A549 (cell line): ENCODE data around the gene SPATA9. TPM values are rescaled to one million over a fixed set of nuclear protein-coding genes. Genes with fewer than 3 reads are reported as not detected.

Experiments
- ATAC-seq, 2 experiments: fragments of 200-7000 bp in 1 of 2; fragments of >200 bp in 1 of 2; cut with Nextera tagmentation in 1 of 2; cut with Tn5 transposase in 1 of 2; 3 replicates each; pipeline versions ENCODE4 v1.8.0 to v1.9.1; 2018 to 2020; ENCODE audit warnings: mild to moderate bottlenecking in 1 of 2, moderate library complexity in 1 of 2
- CTCF ChIA-PET: fragments of 300-600 bp; sonication (Branson Sonifier 250); formaldehyde crosslinking; extraction: SDS; loops from one replicate; lab custom pipeline; 2021; ENCODE audit warnings: antibody characterized with exemption, inconsistent platforms; lab: Yijun Ruan, JAX
- POLR2A ChIA-PET: fragments of 350-600 bp; formaldehyde crosslinking; extraction: SDS; loops from one replicate; lab custom pipeline; 2021; ENCODE audit warnings: antibody characterized with exemption, inconsistent platforms; lab: Yijun Ruan, JAX
- DNase-seq, 2 experiments: peaks; one replicate each; pipeline versions ENCODE4 v3.0.0 to v3.0.0-alpha.2; 2011 to 2016; ENCODE audit warnings: low read depth in 1 of 2, low spot score in 1 of 2
- FAIRE-seq: peaks from 2 replicates; lab custom pipeline; 2011; peaks lifted over from hg19 to GRCh38; lab: Jason Lieb, UNC
- H3K27ac ChIP-seq, 2 experiments: fragments of >200 bp; sonication (Bioruptor Twin); formaldehyde crosslinking; 3 replicates each; pipeline ENCODE4 v1.5.1; 2016 to 2017
- H3K4me1 ChIP-seq: fragments of >200 bp; sonication (Bioruptor Twin); formaldehyde crosslinking; 3 replicates; pipeline ENCODE4 v1.6.1; 2016
- H3K4me2 ChIP-seq: fragments of >200 bp; sonication (Bioruptor Twin); formaldehyde crosslinking; 3 replicates; pipeline ENCODE4 v1.6.1; 2016
- H3K4me3 ChIP-seq: fragments of >200 bp; sonication (Bioruptor Twin); formaldehyde crosslinking; 3 replicates; pipeline ENCODE4 v1.5.1; 2016
- H3K9me3 ChIP-seq: fragments of >200 bp; sonication (Bioruptor Twin); formaldehyde crosslinking; 3 replicates; pipeline ENCODE4 v1.6.1; 2016
- ATOH8 ChIP-seq: fragments of 250-450 bp; sonication (Bioruptor Pico); IDR thresholded peaks from 2 replicates; pipeline ENCODE4 v1.5.0; 2020; ENCODE audit warnings: low read depth, mild to moderate bottlenecking, moderate library complexity
- BCL3 ChIP-seq: fragments of >200 bp; sonication (Bioruptor Twin); formaldehyde crosslinking; IDR thresholded peaks from 3 replicates; pipeline ENCODE4 v1.6.1; 2016
- EP300 ChIP-seq, 2 experiments: fragments of >200 bp; sonication (Bioruptor Twin); formaldehyde crosslinking; IDR thresholded peaks; 2 replicates in 1 of 2; 3 replicates in 1 of 2; pipeline ENCODE4 v1.6.1; 2016 to 2017
- FOSB ChIP-seq: fragments of 250-450 bp; sonication (Bioruptor Pico); IDR thresholded peaks from 2 replicates; pipeline ENCODE4 v1.5.0; 2020; ENCODE audit warnings: mild to moderate bottlenecking, moderate library complexity
- FOXS1 ChIP-seq: fragments of 250-450 bp; sonication (Bioruptor Pico); IDR thresholded peaks from 2 replicates; pipeline ENCODE4 v1.5.0; 2020; ENCODE audit warnings: mild to moderate bottlenecking, moderate library complexity
- GATA3 ChIP-seq: IDR thresholded peaks from 2 replicates; pipeline ENCODE4 v1.6.1; 2012; ENCODE audit warnings: borderline replicate concordance
- HES2 ChIP-seq: fragments of >200 bp; sonication (Bioruptor Twin); formaldehyde crosslinking; IDR thresholded peaks from 2 replicates; pipeline ENCODE4 v1.6.1; 2016
- HEYL ChIP-seq: fragments of 250-450 bp; sonication (Bioruptor Pico); IDR thresholded peaks from 2 replicates; pipeline ENCODE4 v1.8.0; 2021; ENCODE audit warnings: mild to moderate bottlenecking, moderate library complexity
- HOXB13 ChIP-seq: fragments of 250-450 bp; sonication (Bioruptor Pico); IDR thresholded peaks from 2 replicates; pipeline ENCODE4 v1.5.0; 2020; ENCODE audit warnings: low read depth, mild to moderate bottlenecking, moderate library complexity
- HOXB5 ChIP-seq: fragments of 250-450 bp; sonication (Bioruptor Pico); IDR thresholded peaks from 2 replicates; pipeline ENCODE4 v1.5.0; 2020; ENCODE audit warnings: mild to moderate bottlenecking, moderate library complexity
- JUN ChIP-seq, 2 experiments: fragments of >200 bp; sonication (Bioruptor Twin); formaldehyde crosslinking; IDR thresholded peaks; 2 replicates in 1 of 2; 3 replicates in 1 of 2; pipeline ENCODE4 v1.6.1; 2016 to 2017
- JUNB ChIP-seq: fragments of >200 bp; sonication (Bioruptor Twin); formaldehyde crosslinking; IDR thresholded peaks from 2 replicates; pipeline ENCODE4 v1.6.1; 2016
- KDM1A ChIP-seq: fragments of 200-600 bp; sonication (generic); IDR thresholded peaks from 2 replicates; pipeline ENCODE4 v1.6.1; 2016; ENCODE audit warnings: low read depth, mild to moderate bottlenecking
- KDM5A ChIP-seq: fragments of 200-600 bp; sonication (generic); IDR thresholded peaks from 2 replicates; pipeline ENCODE4 v1.6.1; 2016; ENCODE audit warnings: antibody characterized with exemption, mild to moderate bottlenecking
- NFE2L2 ChIP-seq: fragments of 150-350 bp; conservative IDR thresholded peaks from 2 replicates; pipeline ENCODE4 v1.6.1; 2014; ENCODE audit warnings: low read length
- NPAS2 ChIP-seq: fragments of 250-450 bp; sonication (Bioruptor Pico); IDR thresholded peaks from 2 replicates; pipeline ENCODE4 v1.8.0; 2022; ENCODE audit warnings: mild to moderate bottlenecking, moderate library complexity, borderline replicate concordance
- PBX3 ChIP-seq: IDR thresholded peaks from 2 replicates; pipeline ENCODE4 v1.6.1; 2012
- RCOR1 ChIP-seq: fragments of 150-350 bp; IDR thresholded peaks from 2 replicates; pipeline ENCODE4 v1.6.1; 2014; ENCODE audit warnings: antibody characterized with exemption, low read length, low read depth
- RFX5 ChIP-seq: fragments of 450-650 bp; IDR thresholded peaks from 2 replicates; pipeline ENCODE4 v1.7.1; 2014; ENCODE audit warnings: antibody characterized with exemption, mild to moderate bottlenecking, moderate library complexity
- USF2 ChIP-seq: fragments of 450-650 bp; IDR thresholded peaks from 2 replicates; pipeline ENCODE4 v1.6.1; 2014; ENCODE audit warnings: antibody characterized with exemption
- ZSCAN20 ChIP-seq: fragments of 250-450 bp; sonication (Bioruptor Pico); IDR thresholded peaks from 2 replicates; pipeline ENCODE4 v1.8.0; 2022; ENCODE audit warnings: mild to moderate bottlenecking, moderate library complexity
- WGBS: methylation state at CpG from one replicate; pipeline ENCODE4 v1.1.6; 2017; ENCODE audit errors: missing lambda C conversion rate; 5-methylcytosine and 5-hydroxymethylcytosine counted together
- polyA plus RNA-seq, 4 experiments: library from polyadenylated mRNA; depleted of rRNA in 3 of 4; stranded (reverse); fragments of >200 nt; fragmentation: RNase III in 1 of 4; extraction: RNeasy Plus Mini Kit Qiagen cat#74134 plus additional on column Dnase treatment in 1 of 4; gene quantifications; 2 replicates in 3 of 4; 3 replicates in 1 of 4; pipeline ENCODE4 v1.2.3, GENCODE V29; 2011 to 2017

SPATA9 gene
- polyA plus RNA-seq, 2 of the 4 experiments (the other 2 are of a cell fraction) = 0.16 TPM; not detected in 1

GRCh38 chr5:95723632-95724369, 41.0 kb upstream of the SPATA9 start (continued):
- TF ChIP-seq NFE2L2 (no peak), JUN (IDR thresholded peaks at IDR 0.05) (no peak)

- no peak for FAIRE-seq
- ATAC-seq = no peak
- no peak overlapping the region for H3K4me2 ChIP-seq
- ChIA-PET CTCF (interaction anchor here (0.9 to 1.6 kb wide), 3 partner anchors 9 to 57 kb away, joined by 3 to 6 read pairs (median 5); partner anchors contain the start of gene RHOBTB3), POLR2A (no interaction called here)
- TF ChIP-seq HES2 = no peak
- no peak for TF ChIP-seq ZSCAN20 (CRISPR knock-in tag)
- no peak for TF ChIP-seq PBX3
- TF ChIP-seq RFX5 = no peak
- no peak for TF ChIP-seq RCOR1
- no peak for TF ChIP-seq EP300 (IDR thresholded peaks at IDR 0.05)
- TF ChIP-seq ATOH8 (CRISPR knock-in tag) = no peak
- no peak for TF ChIP-seq HEYL (CRISPR knock-in tag)
- TF ChIP-seq HOXB13 (CRISPR knock-in tag) = no peak
- no peak for TF ChIP-seq HOXB5 (CRISPR knock-in tag)
- TF ChIP-seq BCL3 = no peak
- no peak for TF ChIP-seq NPAS2 (CRISPR knock-in tag)
- no peak for TF ChIP-seq KDM5A
- TF ChIP-seq KDM1A = no peak
- TF ChIP-seq USF2 = no peak
- no peak for TF ChIP-seq JUNB
- TF ChIP-seq FOSB (CRISPR knock-in tag) = no peak
- TF ChIP-seq GATA3 = no peak
- TF ChIP-seq FOXS1 (CRISPR knock-in tag) = no peak
- H3K9me3 ChIP-seq = no peaks in the 10 kb centered on the region
- H3K27ac ChIP-seq = no peak overlapping the region
- no peak for DNase-seq
- 54% methylated on average over 1 of the region's 1 CpG for WGBS
- H3K4me3 ChIP-seq = no peak overlapping the region
- no peaks in the 10 kb centered on the region for H3K4me1 ChIP-seq
These were observed 38.9 kb upstream of the SPATA9 start for GRCh38 chr5:95721582-95722295.
